NCI-H526 (cell line): ENCODE results near the gene IQCF6.
"Not testable (repeated sequence)": the region's sequence is repeated elsewhere in the genome, so short reads cannot be mapped to it uniquely, and the experiment has no call there.

Source experiments
- DNase-seq, 2 experiments: peaks; one replicate each; lab custom pipeline; 2025; lab: John Stamatoyannopoulos, UW

Gene IQCF6

GRCh38 chr3:51773529-51774056 is 5.4 kb downstream of the IQCF6 start:
- no peak for DNase-seq

GRCh38 chr3:51759203-51759602 is 19.8 kb downstream of the IQCF6 start:
- no peak for DNase-seq

- DNase-seq = not testable (repeated sequence)
Observed at GRCh38 chr3:51753763-51754750, 25.0 kb downstream of the IQCF6 start.

- no peak for DNase-seq
Observed at GRCh38 chr3:51751287-51751686, 27.8 kb downstream of the IQCF6 start.

GRCh38 chr3:51750878-51751277 is 28.2 kb downstream of the IQCF6 start:
- DNase-seq = no peak

- no peak for DNase-seq
Observed at GRCh38 chr3:51748327-51748726, 30.7 kb downstream of the IQCF6 start.

GRCh38 chr3:51747840-51748239 is 31.2 kb downstream of the IQCF6 start:
- DNase-seq = no peak

- not testable (repeated sequence) for DNase-seq
Observed at GRCh38 chr3:51742978-51743377, 36.1 kb downstream of the IQCF6 start.

GRCh38 chr3:51742320-51742719 is 36.7 kb downstream of the IQCF6 start:
- not testable (repeated sequence) for DNase-seq

- DNase-seq = no peak
Observed at GRCh38 chr3:51739110-51739509, 39.9 kb downstream of the IQCF6 start.

GRCh38 chr3:51735950-51736349 is 43.1 kb downstream of the IQCF6 start:
- no peak for DNase-seq

GRCh38 chr3:51735039-51735438 is 44.0 kb downstream of the IQCF6 start:
- DNase-seq = no peak

- DNase-seq = no peak
Observed at GRCh38 chr3:51734572-51734907, 44.5 kb downstream of the IQCF6 start.

- no peak for DNase-seq
Observed at GRCh38 chr3:51733859-51734571, 45.0 kb downstream of the IQCF6 start.

- no peak for DNase-seq
Observed at GRCh38 chr3:51729042-51729633, 49.9 kb downstream of the IQCF6 start.
